Loucy (cell line): ENCODE results near the gene NEK9.
A peak's percentile ranks its signal among the peaks of the same experiment; 100 is the strongest.

Experiments
- H2AFZ ChIP-seq: fragments of 200-600 bp; sonication (generic); 2 replicates; pipeline ENCODE4 v1.6.0; 2016; ENCODE audit warnings: antibody characterized with exemption, mild to moderate bottlenecking, low read length, moderate library complexity
- H3F3A ChIP-seq: fragments of 200-600 bp; 2 replicates; pipeline ENCODE4 v1.6.0; 2016; ENCODE audit warnings: antibody characterized with exemption, low read depth, mild to moderate bottlenecking
- H3K27me3 ChIP-seq: fragments of 200-600 bp; sonication (generic); 2 replicates; pipeline ENCODE4 v1.6.1; 2014; ENCODE audit warnings: low read length, mild to moderate bottlenecking; ENCODE audit not compliant: insufficient read depth, poor library complexity, severe bottlenecking
- H3K36me3 ChIP-seq: fragments of 200-600 bp; sonication (generic); 2 replicates; pipeline ENCODE4 v1.6.1; 2016; ENCODE audit warnings: low read length; ENCODE audit not compliant: insufficient read depth
- H3K4me1 ChIP-seq: fragments of 200-600 bp; sonication (generic); 2 replicates; pipeline ENCODE4 v1.5.1; 2014; ENCODE audit warnings: low read length, mild to moderate bottlenecking; ENCODE audit not compliant: insufficient read depth, poor library complexity, severe bottlenecking
- H3K4me2 ChIP-seq: fragments of 200-600 bp; sonication (generic); 2 replicates; pipeline ENCODE4 v1.6.0; 2014; ENCODE audit warnings: antibody characterized with exemption, low read length, low read depth, mild to moderate bottlenecking; ENCODE audit not compliant: poor library complexity, severe bottlenecking
- H3K4me3 ChIP-seq: fragments of 200-600 bp; sonication (generic); 2 replicates; pipeline ENCODE4 v1.5.1; 2014; ENCODE audit warnings: low read length, mild to moderate bottlenecking, mixed read lengths; ENCODE audit not compliant: poor library complexity, severe bottlenecking
- H3K79me2 ChIP-seq: fragments of 200-600 bp; sonication (generic); 2 replicates; pipeline ENCODE4 v1.6.1; 2014; ENCODE audit warnings: low read length; ENCODE audit not compliant: insufficient read depth
- H3K9ac ChIP-seq: fragments of 200-600 bp; sonication (generic); 2 replicates; pipeline ENCODE4 v1.6.0; 2014; ENCODE audit warnings: mild to moderate bottlenecking, low read depth, low read length, moderate library complexity; ENCODE audit not compliant: poor library complexity, severe bottlenecking
- H3K9me2 ChIP-seq: fragments of 200-600 bp; sonication (generic); replicated peaks from 2 replicates; pipeline ENCODE4 v1.6.1; 2016; ENCODE audit warnings: low read depth, low read length, mixed read lengths
- H3K9me3 ChIP-seq: fragments of 200-600 bp; sonication (generic); 2 replicates; pipeline ENCODE4 v1.6.1; 2014; ENCODE audit warnings: mild to moderate bottlenecking, antibody characterized with exemption, low read length, low read depth; ENCODE audit not compliant: insufficient read depth
- H4K20me1 ChIP-seq: fragments of 200-600 bp; sonication (generic); 2 replicates; pipeline ENCODE4 v1.6.0; 2014; ENCODE audit warnings: antibody characterized with exemption, low read length, mild to moderate bottlenecking; ENCODE audit not compliant: insufficient read depth, poor library complexity, severe bottlenecking
- CTCF ChIP-seq: fragments of 200-600 bp; sonication (generic); conservative IDR thresholded peaks from 2 replicates; pipeline ENCODE4 v1.5.1; 2014; ENCODE audit warnings: mild to moderate bottlenecking, antibody characterized with exemption, low read length
- EZH2phosphoT487 ChIP-seq: fragments of 200-600 bp; IDR thresholded peaks from 2 replicates; pipeline ENCODE4 v1.6.1; 2018; ENCODE audit warnings: antibody characterized with exemption, mild to moderate bottlenecking, moderate library complexity, borderline replicate concordance

The NEK9 gene

DNA sequence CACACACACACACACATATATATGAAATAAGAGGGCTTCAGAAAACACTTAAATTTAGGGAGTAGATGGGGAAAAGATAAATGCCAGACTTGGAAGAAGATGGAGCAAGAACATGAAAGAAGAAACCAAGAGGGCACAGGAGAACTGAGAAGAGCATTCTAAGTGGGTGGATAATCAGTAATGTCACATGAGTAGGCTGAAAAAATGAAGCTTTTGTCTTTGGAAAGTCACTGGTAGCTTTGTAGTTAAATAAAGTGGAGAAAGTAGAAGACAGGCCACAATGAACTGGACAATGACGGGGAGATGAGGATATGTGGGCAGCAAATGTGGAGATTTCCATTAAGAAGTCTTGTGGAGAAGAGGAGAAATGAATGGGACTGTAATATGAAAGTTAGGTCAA is 59.6 kb downstream of the NEK9 start:
- TF ChIP-seq CTCF (no peak), EZH2phosphoT487 (no peak)
- peaks cover 5% of the 10 kb centered on the region for H3K4me1 ChIP-seq
- no peaks in the 10 kb centered on the region for H3K36me3 ChIP-seq
- H3K9me2 ChIP-seq: no peaks in the 10 kb centered on the region
- no peak overlapping the region for H3K4me2 ChIP-seq
- no peak overlapping the region for H2AFZ ChIP-seq
- H3K9me3 ChIP-seq: no peaks in the 10 kb centered on the region
- no peak overlapping the region for H3K9ac ChIP-seq
- H3K79me2 ChIP-seq: peaks cover 14% of the 10 kb centered on the region
- no peaks in the 10 kb centered on the region for H4K20me1 ChIP-seq
- H3K27me3 ChIP-seq: no peaks in the 10 kb centered on the region
- H3F3A ChIP-seq: no peaks in the 10 kb centered on the region
- H3K4me3 ChIP-seq: no peak overlapping the region

- no peaks in the 10 kb centered on the region for H3F3A ChIP-seq
- no peaks in the 10 kb centered on the region for H3K27me3 ChIP-seq
- H3K9ac ChIP-seq: no peak overlapping the region
- H3K9me3 ChIP-seq: no peaks in the 10 kb centered on the region
- no peaks in the 10 kb centered on the region for H3K9me2 ChIP-seq
- H3K4me1 ChIP-seq: peaks cover 5% of the 10 kb centered on the region
- H3K4me3 ChIP-seq: no peak overlapping the region
- no peak overlapping the region for H3K4me2 ChIP-seq
- no peaks in the 10 kb centered on the region for H4K20me1 ChIP-seq
- peaks cover 16% of the 10 kb centered on the region for H3K79me2 ChIP-seq
- no peaks in the 10 kb centered on the region for H3K36me3 ChIP-seq
- TF ChIP-seq CTCF: no peak
- no peak for TF ChIP-seq EZH2phosphoT487
- no peak overlapping the region for H2AFZ ChIP-seq
These were observed 60.2 kb downstream of the NEK9 start for GRCh38 chr14:75066691-75067090.

- H3K4me2 ChIP-seq: peak overlapping the region; percentile 90
- no peaks in the 10 kb centered on the region for H3K27me3 ChIP-seq
- no peaks in the 10 kb centered on the region for H3K9me2 ChIP-seq
- TF ChIP-seq EZH2phosphoT487: no peak
- TF ChIP-seq CTCF: no peak
- peaks cover 30% of the 10 kb centered on the region for H3K79me2 ChIP-seq
- no peaks in the 10 kb centered on the region for H3F3A ChIP-seq
- H2AFZ ChIP-seq: peak overlapping the region; percentile 94
- no peaks in the 10 kb centered on the region for H3K9me3 ChIP-seq
- H3K4me3 ChIP-seq: peak overlapping the region; percentile 95
- no peaks in the 10 kb centered on the region for H4K20me1 ChIP-seq
- peaks cover 9% of the 10 kb centered on the region for H3K4me1 ChIP-seq
- no peaks in the 10 kb centered on the region for H3K36me3 ChIP-seq
- peak overlapping the region; percentile 90 for H3K9ac ChIP-seq
These were observed 62.7 kb downstream of the NEK9 start for GRCh38 chr14:75064205-75064567.
